HG02852 (cell line): Measurements from ENCODE around the gene SPOCD1.
"Not testable (repeated sequence)": the region's sequence is repeated elsewhere in the genome, so short reads cannot be mapped to it uniquely, and the experiment has no call there.

ENCODE experiments used
- ATAC-seq: cut with Tn5 transposase; IDR thresholded peaks from one replicate; pipeline ENCODE4 v1.9.1; 2021; ENCODE audit warnings: mild to moderate bottlenecking, moderate library complexity; ENCODE audit not compliant: unreplicated experiment

Gene SPOCD1

GRCh38 chr1:31830065-31830464 is 14.2 kb upstream of the SPOCD1 start:
- no peak for ATAC-seq

GRCh38 chr1:31828926-31829690 is 13.3 kb upstream of the SPOCD1 start:
- ATAC-seq, result no peak

DNA sequence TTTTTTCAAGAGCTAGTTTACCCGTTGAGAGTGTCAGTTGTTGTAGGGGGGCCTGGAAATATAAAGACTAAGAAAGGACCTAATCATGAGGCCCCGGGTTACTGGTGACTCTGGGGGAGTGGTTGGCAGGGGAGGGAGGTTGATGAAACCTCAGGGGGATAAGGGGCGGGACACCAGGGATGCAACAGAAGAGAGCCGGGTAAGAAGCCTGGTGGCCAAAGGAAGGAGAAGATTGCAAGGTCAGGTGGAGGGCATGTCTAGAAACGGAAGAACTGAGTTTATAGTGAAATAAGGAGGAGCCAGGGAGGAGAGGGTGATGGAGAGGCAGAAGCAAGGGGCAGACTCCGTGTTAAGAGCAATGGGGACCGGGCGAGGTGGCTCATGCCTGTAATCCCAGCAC is 12.5 kb upstream of the SPOCD1 start:
- no peak for ATAC-seq

DNA sequence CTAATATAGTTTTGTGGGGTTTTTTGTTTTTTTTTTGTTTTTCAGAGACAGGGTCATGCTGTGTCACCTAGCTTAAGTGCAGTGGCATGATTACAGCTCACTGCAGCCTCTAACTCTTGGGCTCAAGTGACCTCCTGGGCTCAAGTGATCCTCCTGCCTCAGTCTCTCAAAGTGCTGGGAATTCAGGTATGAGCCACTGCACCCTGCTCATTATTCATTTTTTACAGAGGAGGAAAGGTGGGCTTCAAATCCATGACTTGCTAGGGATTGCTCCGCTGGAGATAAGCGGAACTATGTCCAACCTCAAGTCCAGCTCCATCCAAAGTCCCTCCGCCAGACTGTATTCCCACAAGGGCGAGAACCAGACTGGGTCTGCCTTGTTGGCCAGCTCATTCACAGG is 8.0 kb upstream of the SPOCD1 start:
- no peak for ATAC-seq

DNA sequence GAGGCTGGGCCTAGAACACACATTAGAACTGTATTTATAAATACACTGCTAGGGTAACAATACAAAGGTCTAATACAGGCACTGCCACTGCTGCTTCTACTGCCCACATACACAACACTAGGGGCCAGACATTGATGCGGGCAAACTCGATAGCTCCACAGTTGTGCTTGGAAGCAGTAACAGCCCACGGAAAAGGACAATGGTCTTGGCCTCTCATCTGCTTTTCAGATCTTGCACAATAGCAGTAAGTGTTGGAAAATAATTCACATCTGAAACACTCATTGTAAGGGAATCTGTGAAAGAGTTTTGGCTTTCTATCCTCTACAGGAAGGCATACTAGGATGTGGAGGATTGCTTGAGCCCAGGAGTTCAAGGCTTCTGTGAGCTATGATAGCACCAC is 6.9 kb upstream of the SPOCD1 start:
- no peak for ATAC-seq

GRCh38 chr1:31820196-31820595 is 4.4 kb upstream of the SPOCD1 start:
- not testable (repeated sequence) for ATAC-seq

DNA sequence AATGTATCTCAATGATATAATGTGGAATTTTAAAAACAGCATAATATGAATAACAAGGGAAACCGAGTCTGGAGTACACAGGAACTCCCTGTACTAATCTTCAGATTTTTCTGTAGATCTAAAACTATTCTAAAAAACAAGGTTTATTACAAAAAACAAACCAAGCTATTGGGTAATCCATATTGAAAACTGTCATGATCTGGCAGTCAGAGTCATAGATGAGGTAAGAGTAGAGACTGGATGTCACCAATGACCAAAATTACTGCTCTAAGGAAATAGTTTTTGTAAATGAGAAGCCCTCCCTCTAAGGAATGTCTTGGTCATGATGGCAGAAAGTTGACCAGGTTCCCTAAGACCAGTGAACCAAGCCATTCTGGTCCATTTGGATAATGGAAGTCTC is 2.4 kb upstream of the SPOCD1 start:
- ATAC-seq, result no peak

- ATAC-seq, result not testable (repeated sequence)
Observed at GRCh38 chr1:31816947-31817346, 1.1 kb upstream of the SPOCD1 start.

DNA sequence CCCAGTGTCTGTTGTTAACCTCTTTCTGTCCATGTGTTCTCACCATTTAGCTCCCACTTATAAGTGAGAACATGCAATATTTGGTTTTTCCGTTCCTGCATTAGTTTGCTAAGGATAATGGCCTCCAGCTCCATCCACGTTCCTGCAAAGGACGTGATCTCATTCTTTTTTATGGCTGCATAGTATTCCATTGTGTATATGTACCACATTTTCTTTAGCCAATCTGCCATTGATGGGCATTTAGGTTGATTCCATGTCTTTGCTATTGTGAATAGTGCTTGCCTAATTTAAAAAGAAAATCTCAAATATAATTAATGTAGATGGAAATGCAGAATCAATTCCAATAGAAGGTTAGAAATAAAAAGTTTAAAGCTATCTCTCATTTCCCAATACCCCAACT is 679 bp upstream of the SPOCD1 start:
- not testable (repeated sequence) for ATAC-seq

DNA sequence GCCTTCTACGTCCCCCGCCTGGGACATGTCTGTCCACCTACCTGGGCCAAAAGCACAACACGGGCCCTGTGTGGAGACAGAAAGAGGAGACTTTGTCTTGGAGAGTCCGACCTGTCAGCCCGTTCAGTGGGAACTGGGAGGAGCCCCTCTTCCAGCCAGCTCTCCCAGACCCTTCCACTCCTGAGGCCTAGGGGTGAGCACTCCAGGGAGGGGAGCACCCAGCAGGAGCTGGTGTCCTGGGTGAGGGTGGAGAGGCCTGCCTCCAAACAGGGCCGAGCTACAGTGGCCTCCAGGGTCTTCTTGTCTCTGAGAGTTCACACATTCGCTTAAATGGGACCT is 546 bp downstream of the SPOCD1 start:
- ATAC-seq, result no peak

DNA sequence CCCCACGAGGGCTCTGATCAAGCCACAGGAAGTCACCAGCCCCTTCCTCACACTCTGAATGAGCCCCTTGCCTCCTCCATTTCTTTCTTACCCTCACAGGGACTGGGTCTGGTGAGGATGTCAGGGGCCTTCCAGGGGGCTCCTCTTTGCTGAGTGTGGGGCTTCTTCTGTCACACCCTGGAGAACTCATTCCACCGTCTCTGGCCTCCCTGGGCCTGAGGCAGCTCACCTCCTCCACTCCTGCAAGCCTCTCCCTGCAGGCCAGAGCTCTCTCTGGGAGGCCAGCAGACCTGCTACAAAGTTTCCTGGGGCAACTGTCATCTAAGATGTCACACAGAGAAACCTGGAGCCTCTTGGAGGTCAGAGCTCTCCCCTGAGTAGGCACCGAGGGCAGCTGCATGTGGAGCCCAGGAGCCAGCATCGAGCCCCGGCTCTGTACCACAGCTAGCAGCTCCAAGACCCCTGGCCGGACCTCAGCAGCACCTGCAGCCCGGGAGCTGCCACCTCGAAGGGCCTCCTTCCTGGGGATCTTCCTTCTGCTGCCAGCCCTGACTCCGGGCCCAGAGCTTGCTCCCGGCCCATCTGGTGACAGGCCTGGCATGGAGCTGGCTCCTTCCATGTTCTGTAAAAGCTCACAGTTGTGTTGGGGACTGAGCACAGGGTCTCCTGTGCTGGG is 1.1 kb downstream of the SPOCD1 start:
- no peak for ATAC-seq

GRCh38 chr1:31814041-31814511 is 1.7 kb downstream of the SPOCD1 start:
- ATAC-seq, result no peak

DNA sequence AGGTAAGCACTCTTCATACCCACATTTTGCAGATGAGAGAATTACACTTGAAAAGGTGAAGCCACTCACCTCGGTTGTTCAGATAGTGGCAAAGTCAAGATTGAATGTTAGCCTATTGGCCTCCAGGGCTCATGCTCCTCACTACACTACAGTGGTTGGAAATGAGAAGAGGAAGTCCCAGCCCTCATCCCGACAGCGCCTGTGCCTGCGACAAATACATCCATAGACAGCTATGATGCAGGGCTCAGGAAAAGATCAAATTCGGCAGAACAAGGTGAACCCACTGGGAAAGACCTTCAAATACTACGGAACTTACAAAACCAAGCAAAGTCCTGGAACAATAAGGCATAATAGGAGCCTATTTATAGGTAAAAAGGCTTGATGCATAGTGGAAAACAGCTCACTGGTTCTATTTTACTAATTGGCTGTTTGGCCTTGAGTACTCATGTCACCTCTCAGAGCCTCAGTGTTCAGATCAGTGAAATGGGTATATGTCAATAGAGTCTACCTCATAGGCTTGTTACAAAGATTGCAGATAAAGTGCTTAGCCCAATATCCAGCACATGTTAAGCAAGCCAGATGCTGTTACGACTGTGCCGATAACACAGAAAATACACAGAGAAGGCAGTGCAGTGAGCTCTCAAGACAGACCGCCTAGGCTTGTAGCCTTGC is 3.5 kb downstream of the SPOCD1 start:
- no peak for ATAC-seq

DNA sequence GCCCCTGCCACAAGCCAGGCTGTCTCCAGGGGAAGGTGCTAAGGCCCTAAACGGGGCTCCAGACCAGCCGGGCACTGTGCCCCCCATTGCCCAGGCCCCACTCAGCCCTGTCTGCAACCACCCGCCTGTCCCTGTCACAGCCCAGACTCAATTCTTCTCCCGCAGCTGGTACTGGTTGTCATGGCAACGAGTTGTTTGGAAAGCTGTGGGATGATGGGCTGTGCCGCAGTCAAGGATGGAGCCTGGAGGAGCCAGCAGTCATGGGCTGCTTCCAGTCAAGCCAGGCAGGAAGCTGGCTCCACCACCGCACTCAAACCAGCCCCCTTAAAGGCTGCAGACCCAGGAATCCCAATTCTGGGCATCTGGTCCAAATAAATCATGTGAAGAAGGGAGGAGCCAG is 4.2 kb downstream of the SPOCD1 start:
- no peak for ATAC-seq

DNA sequence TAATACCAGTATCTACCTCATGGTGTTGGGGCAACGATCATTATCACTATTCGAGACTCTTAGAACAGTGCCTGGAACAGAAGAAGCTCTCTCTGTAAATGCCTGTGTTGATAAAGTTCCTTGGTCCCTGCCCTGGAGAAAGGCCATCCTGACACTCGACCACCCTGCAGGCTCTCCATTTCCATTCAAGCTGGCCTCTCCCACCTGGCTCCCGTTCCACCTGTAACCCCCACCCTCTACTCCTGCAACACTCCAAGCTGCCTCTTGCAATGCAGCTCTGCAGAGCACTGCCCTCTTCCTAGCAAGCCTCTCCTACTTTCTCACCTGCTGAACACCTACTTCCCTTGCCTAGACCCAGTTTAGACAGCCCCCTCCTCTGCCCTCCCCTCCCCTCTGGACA is 6.1 kb downstream of the SPOCD1 start:
- no peak for ATAC-seq

DNA sequence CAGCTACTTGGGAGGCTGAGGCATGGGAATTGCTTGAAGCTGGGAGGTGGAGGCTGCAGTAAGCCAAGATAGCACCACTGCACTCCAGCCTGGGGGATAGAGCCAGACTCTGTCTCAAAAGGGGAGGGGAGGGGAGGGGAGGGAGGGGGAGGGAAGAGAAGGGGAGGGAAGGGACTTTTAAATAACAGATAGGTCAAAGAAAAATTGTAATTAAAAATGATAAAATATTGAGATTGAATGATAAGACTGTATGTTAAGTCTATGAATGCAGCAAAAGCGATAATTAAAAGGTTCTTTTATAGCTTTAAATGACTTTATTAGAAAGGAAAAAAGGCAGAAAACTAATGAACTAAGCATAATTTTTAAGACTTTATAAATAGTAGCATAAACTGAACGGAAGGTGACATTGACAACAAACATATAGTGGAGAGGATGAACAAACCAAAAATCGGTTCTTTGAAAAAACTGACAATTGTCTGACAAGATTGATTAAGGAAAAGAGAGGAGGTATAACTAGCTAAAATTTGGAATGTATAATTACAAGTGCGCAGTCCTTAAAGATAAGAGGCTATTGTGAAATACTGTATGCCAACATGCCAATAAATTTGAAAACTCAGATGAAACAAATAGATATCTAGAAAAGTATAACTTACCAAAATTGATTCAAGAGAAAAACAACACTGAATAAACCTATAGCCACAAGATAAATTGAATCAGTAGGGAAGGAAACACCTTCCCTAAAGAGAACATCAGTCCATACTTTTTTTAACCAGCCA is 8.4 kb downstream of the SPOCD1 start:
- no peak for ATAC-seq

GRCh38 chr1:31805318-31805717 is 10.5 kb downstream of the SPOCD1 start:
- no peak for ATAC-seq

- no peak for ATAC-seq
Observed at GRCh38 chr1:31804098-31804497, 11.7 kb downstream of the SPOCD1 start.

DNA sequence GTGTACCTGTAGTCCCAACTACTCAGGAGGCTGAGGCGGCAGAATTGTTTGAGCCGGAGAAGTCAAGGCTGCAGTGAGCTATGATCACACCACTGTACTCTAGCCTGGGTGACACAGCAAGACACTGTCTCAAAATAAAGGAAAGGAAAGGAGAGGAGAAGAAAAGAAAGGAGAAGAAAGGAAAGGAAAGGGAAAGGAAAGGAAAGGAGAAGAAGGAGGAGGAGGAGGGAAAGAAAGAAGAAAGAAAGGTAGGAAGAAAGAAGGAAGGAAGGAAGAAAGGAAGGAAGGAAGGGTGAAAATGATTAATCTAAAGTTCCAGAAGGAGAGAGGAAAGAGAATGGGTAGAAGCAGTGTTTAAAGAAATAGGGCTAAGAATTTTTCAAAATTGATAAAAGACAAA is 12.2 kb downstream of the SPOCD1 start:
- no peak for ATAC-seq

- ATAC-seq, result no peak
Observed at GRCh38 chr1:31802190-31803150, 13.4 kb downstream of the SPOCD1 start.
